Ovary (tissue), 9 donors: ENCODE data around the gene SPATA12. TPM values are rescaled to one million over a fixed set of nuclear protein-coding genes. Genes with fewer than 3 reads are reported as not detected.

ENCODE experiments used
- DNase-seq, 5 donors: peaks; one replicate each; pipeline ENCODE4 v3.0.0-alpha.2; 2019 to 2020
- H3K27ac ChIP-seq, 2 donors: fragments of 200-600 bp; one replicate each; pipeline versions ENCODE4 v1.5.1 to v1.8.0; 2019 to 2022
- H3K27me3 ChIP-seq: fragments of 200-600 bp; one replicate; pipeline ENCODE4 v1.8.0; 2022
- H3K36me3 ChIP-seq: fragments of 200-600 bp; sonication (generic); one replicate; pipeline ENCODE4 v1.5.1; 2019
- H3K4me1 ChIP-seq: one replicate; pipeline ENCODE4 v1.8.1; 2013; ENCODE audit warnings: mild to moderate bottlenecking, moderate library complexity; ENCODE audit not compliant: insufficient read depth
- H3K4me3 ChIP-seq: fragments of 200-600 bp; sonication (generic); one replicate; pipeline ENCODE4 v1.5.1; 2017
- H3K9me3 ChIP-seq, 2 donors: fragments of 200-600 bp in 1 of 2; sonication (generic) in 1 of 2; one replicate each; pipeline versions ENCODE4 v1.5.1 to v1.8.1; 2013 to 2019; ENCODE audit warnings: mild to moderate bottlenecking in 1 of 2, moderate library complexity in 1 of 2
- CTCF ChIP-seq, 3 donors: fragments of 450-650 bp in 2 of 3; fragments of 200-600 bp in 1 of 3; IDR thresholded peaks; one replicate each; pipeline versions ENCODE4 v1.5.1 to v1.8.0; 2016 to 2022; ENCODE audit warnings: antibody characterized with exemption in 3 of 3, mild to moderate bottlenecking in 1 of 3
- EP300 ChIP-seq: sonication (generic); formaldehyde crosslinking; IDR thresholded peaks from one replicate; pipeline ENCODE4 v1.6.1; 2017; ENCODE audit warnings: antibody characterized with exemption
- POLR2A ChIP-seq: fragments of 450-650 bp; IDR thresholded peaks from one replicate; pipeline ENCODE4 v1.6.1; 2017; ENCODE audit warnings: antibody characterized with exemption, mild to moderate bottlenecking, moderate library complexity
- WGBS, 3 donors: extraction: QIAGEN DNeasy Blood & Tissue Kit in 1 of 3; methylation state at CpG; one replicate each; pipeline versions ENCODE4 v1.1.5 to v1.1.7; 2013 to 2017; 5-methylcytosine and 5-hydroxymethylcytosine counted together
- intact Hi-C, 4 donors: fragments of 100-400 bp; cut with DNase I; formaldehyde crosslinking; loops; one replicate each; pipeline versions ENCODE4 v1.11.0 to v1.15.1; 2022 to 2023
- polyA plus RNA-seq, 2 donors: library from polyadenylated mRNA; stranded (reverse); fragments of 200-250 nt in 1 of 2; fragments of 350-450 nt in 1 of 2; fragmentation: Illumina TruSeq in 1 of 2; extraction: RNeasy Lipid Tissue Mini Kit (QIAGEN cat#74804) in 1 of 2; gene quantifications; one replicate each; pipeline ENCODE4 v1.2.3, GENCODE V29; 2013 to 2014
- total RNA-seq, 7 donors: library from RNA; depleted of rRNA in 2 of 7; stranded (reverse); fragments of >200 nt in 2 of 7; fragmentation: NEBNext Ultra II Directional in 3 of 7; extraction: Animal tissue kit (Norgen Biotek cat#: 25700) in 3 of 7; gene quantifications; one replicate each; pipeline versions ENCODE4 v1.1.0 to v1.2.4, GENCODE V29; 2016 to 2023
- donor health status: DM: no; HTN: no; CAD: no; lungs with moderate emphysema.
- donor health status: DM: no; HTN: no; CAD: no.
- donor health status: Bipolar disorder and iron deficiency.
- donor health status: DM: yes; HTN: yes; CAD: no.
- donor health status: DM: no; HTN: no; CAD: no.
- donor health status: DM: yes; HTN: yes; CAD: no.

The SPATA12 gene
- total and polyA plus RNA-seq, 9 donors: 0.02 to 0.12 (median 0.10) TPM; not detected in 5

GRCh38 chr3:57109437-57110199 lies 49.2 kb downstream of the SPATA12 start:
- H3K4me1 ChIP-seq: no peaks in the 10 kb centered on the region
- DNase-seq: no peak
- H3K27ac ChIP-seq: no peak overlapping the region
- H3K36me3 ChIP-seq: no peaks in the 10 kb centered on the region
- no peak overlapping the region for H3K4me3 ChIP-seq
- no peaks in the 10 kb centered on the region for H3K27me3 ChIP-seq
- TF ChIP-seq EP300 (no peak), CTCF (IDR thresholded peaks at IDR 0.05) (no peak), POLR2A (no peak)
- intact Hi-C loops: loop anchor here in 1 of 4 donors (10.0 kb wide), 1 partner anchor 55 kb away; the partner anchor contains the start of gene IL17RD
- no peaks in the 10 kb centered on the region for H3K9me3 ChIP-seq
- WGBS, 3 donors: 88 to 91% (median 88%) methylated on average over 15 of the region's 15 CpGs

GRCh38 chr3:57110214-57110613 lies 49.8 kb downstream of the SPATA12 start:
- no peak overlapping the region for H3K27ac ChIP-seq
- H3K9me3 ChIP-seq: no peaks in the 10 kb centered on the region
- H3K4me3 ChIP-seq: no peak overlapping the region
- no peaks in the 10 kb centered on the region for H3K36me3 ChIP-seq
- no peak for DNase-seq
- TF ChIP-seq EP300: no peak
- no peak for TF ChIP-seq CTCF (IDR thresholded peaks at IDR 0.05)
- no peak for TF ChIP-seq POLR2A
- intact Hi-C loops: no loop called here
- WGBS, 3 donors: 87 to 97% (median 88%) methylated on average over 4 of the region's 4 CpGs
- no peaks in the 10 kb centered on the region for H3K27me3 ChIP-seq
- H3K4me1 ChIP-seq: no peaks in the 10 kb centered on the region

- intact Hi-C loops: no loop called here
- Histone ChIP-seq H3K4me3 (no peak overlapping the region), H3K27me3 (no peaks in the 10 kb centered on the region), H3K27ac (no peak overlapping the region), H3K4me1 (no peaks in the 10 kb centered on the region), H3K36me3 (no peaks in the 10 kb centered on the region), H3K9me3 (no peaks in the 10 kb centered on the region)
- TF ChIP-seq POLR2A (no peak), EP300 (no peak), CTCF (IDR thresholded peaks at IDR 0.05) (no peak)
- DNase-seq: no peak
- 62 to 76% (median 71%) methylated on average over 14 of the region's 14 CpGs for WGBS, 3 donors
These were observed 50.3 kb downstream of the SPATA12 start for GRCh38 chr3:57110798-57111197.

GRCh38 chr3:57112206-57112605 lies 51.7 kb downstream of the SPATA12 start:
- intact Hi-C loops: no loop called here
- no peaks in the 10 kb centered on the region for H3K27me3 ChIP-seq
- no peak overlapping the region for H3K4me3 ChIP-seq
- DNase-seq: no peak
- TF ChIP-seq EP300 (no peak), POLR2A (no peak), CTCF (IDR thresholded peaks at IDR 0.05) (no peak)
- H3K4me1 ChIP-seq: no peaks in the 10 kb centered on the region
- no peaks in the 10 kb centered on the region for H3K36me3 ChIP-seq
- H3K27ac ChIP-seq: no peak overlapping the region
- H3K9me3 ChIP-seq: no peaks in the 10 kb centered on the region
- WGBS, 3 donors: 47 to 53% (median 50%) methylated on average over 5 of the region's 5 CpGs
